NOMO-1 treated with dmso at 0.1 percent for 144 hours (cell line): ENCODE results near the gene CFAP69.
"Not testable (repeated sequence)": the region's sequence is repeated elsewhere in the genome, so short reads cannot be mapped to it uniquely, and the experiment has no call there.

Experiments used
- DNase-seq: peaks from one replicate; lab custom pipeline; 2025; ENCODE audit not compliant: unreplicated experiment; lab: John Stamatoyannopoulos, UW

The CFAP69 gene

GRCh38 chr7:90334926-90335325 lies 90.0 kb downstream of the CFAP69 start:
- DNase-seq, result not testable (repeated sequence)

- no peak for DNase-seq
These were observed 92.1 kb downstream of the CFAP69 start for GRCh38 chr7:90337106-90337505.

- DNase-seq, result no peak
These were observed 100.0 kb downstream of the CFAP69 start for GRCh38 chr7:90345016-90345415.

GRCh38 chr7:90345595-90346335 lies 100.8 kb downstream of the CFAP69 start:
- peak; percentile 37 for DNase-seq

GRCh38 chr7:90346336-90347125 lies 101.6 kb downstream of the CFAP69 start, which contains the start of gene GTPBP10:
TSS of gene GTPBP10 (plus strand) at chr7:90346716. CDS start at chr7:90346742, 26 bp downstream.
- DNase-seq, result peak; percentile 100

- peak; percentile 76 for DNase-seq
These were observed 102.8 kb downstream of the CFAP69 start for GRCh38 chr7:90347759-90348158.

GRCh38 chr7:90349305-90349704 lies 104.3 kb downstream of the CFAP69 start:
- no peak for DNase-seq

GRCh38 chr7:90350032-90350431 lies 105.1 kb downstream of the CFAP69 start:
- not testable (repeated sequence) for DNase-seq

GRCh38 chr7:90351987-90352386 lies 107.0 kb downstream of the CFAP69 start:
- DNase-seq, result no peak
